NT2/D1 (cell line): Measurements from ENCODE around the gene PDSS2.

ENCODE experiments used
- DNase-seq: peaks from one replicate; pipeline ENCODE4 v3.0.0-alpha.2; 2011; ENCODE audit warnings: low read depth, low spot score
- H3K27me3 ChIP-seq: 2 replicates; pipeline ENCODE4 v1.6.0; 2011; ENCODE audit warnings: mild to moderate bottlenecking; ENCODE audit not compliant: insufficient read length, insufficient read depth
- H3K36me3 ChIP-seq: 2 replicates; pipeline ENCODE4 v1.6.1; 2011; ENCODE audit warnings: mild to moderate bottlenecking, low read length, mixed read lengths; ENCODE audit not compliant: insufficient read depth, insufficient read length
- H3K4me1 ChIP-seq: 2 replicates; pipeline ENCODE4 v1.5.1; 2011; ENCODE audit not compliant: insufficient read depth, insufficient read length
- H3K4me3 ChIP-seq: 2 replicates; pipeline ENCODE4 v1.5.1; 2011; ENCODE audit warnings: low read depth; ENCODE audit not compliant: insufficient read length
- H3K9ac ChIP-seq: 2 replicates; pipeline ENCODE4 v1.6.0; 2011; ENCODE audit warnings: low read depth; ENCODE audit not compliant: insufficient read length
- H3K9me3 ChIP-seq: 2 replicates; pipeline ENCODE4 v1.5.1; 2011; ENCODE audit warnings: mild to moderate bottlenecking, low read length; ENCODE audit not compliant: insufficient read depth
- SUZ12 ChIP-seq: IDR thresholded peaks from 2 replicates; pipeline ENCODE4 v1.6.1; 2011; ENCODE audit not compliant: insufficient read length, insufficient read depth; ENCODE audit errors: extremely low read depth
- YY1 ChIP-seq: IDR thresholded peaks from 2 replicates; pipeline ENCODE4 v1.6.1; 2011; ENCODE audit not compliant: insufficient read length, insufficient read depth
- ZNF274 ChIP-seq: IDR thresholded peaks from 2 replicates; pipeline ENCODE4 v1.6.1; 2011; ENCODE audit warnings: mild to moderate bottlenecking, low read depth, low read length

PDSS2 gene

GRCh38 chr6:107459283-107460082, at the start of gene PDSS2:
PDSS2 (minus strand) TSS chr6:107459564; CDS start chr6:107459285, 279 bp downstream.
- H3K27me3 ChIP-seq: no peaks in the 10 kb centered on the region
- H3K4me3 ChIP-seq: peak within 1 kb of the TSS; percentile 95
- DNase-seq: peak; percentile 86
- TF ChIP-seq YY1 (peak; percentile 92), SUZ12 (no peak), ZNF274 (no peak)
- no peaks in the 10 kb centered on the region for H3K4me1 ChIP-seq
- H3K9ac ChIP-seq: peak within 1 kb of the TSS; percentile 92
- no peaks in the 10 kb centered on the region for H3K9me3 ChIP-seq
- no peaks in the 10 kb centered on the region for H3K36me3 ChIP-seq

- Histone ChIP-seq H3K9me3 (no peaks in the 10 kb centered on the region), H3K4me3 (no peak overlapping the region), H3K9ac (no peak overlapping the region), H3K36me3 (no peaks in the 10 kb centered on the region), H3K4me1 (no peaks in the 10 kb centered on the region), H3K27me3 (no peaks in the 10 kb centered on the region)
- no peak for TF ChIP-seq SUZ12
- no peak for TF ChIP-seq YY1
- no peak for TF ChIP-seq ZNF274
- no peak for DNase-seq
Observed at GRCh38 chr6:107506145-107506544, 46.8 kb upstream of the PDSS2 start.

- TF ChIP-seq ZNF274 (no peak), YY1 (no peak), SUZ12 (no peak)
- Histone ChIP-seq H3K4me1 (no peaks in the 10 kb centered on the region), H3K27me3 (no peaks in the 10 kb centered on the region)
Observed at GRCh38 chr6:107504270-107505026, 45.1 kb upstream of the PDSS2 start.

GRCh38 chr6:107496892-107497684, 37.7 kb upstream of the PDSS2 start:
- H3K9ac ChIP-seq: no peak overlapping the region
- H3K9me3 ChIP-seq: no peaks in the 10 kb centered on the region
- TF ChIP-seq SUZ12 (no peak), YY1 (no peak), ZNF274 (no peak)
- H3K27me3 ChIP-seq: peaks cover 4% of the 10 kb centered on the region
- H3K4me3 ChIP-seq: no peak overlapping the region
- no peaks in the 10 kb centered on the region for H3K36me3 ChIP-seq
- H3K4me1 ChIP-seq: no peaks in the 10 kb centered on the region
- no peak for DNase-seq

More at GRCh38 chr6:107504270-107505026, 45.1 kb upstream of the PDSS2 start:
- Histone ChIP-seq H3K9ac (no peak overlapping the region), H3K4me3 (no peak overlapping the region), H3K9me3 (no peaks in the 10 kb centered on the region), H3K36me3 (no peaks in the 10 kb centered on the region)
- DNase-seq: no peak

GRCh38 chr6:107495971-107496370, 36.6 kb upstream of the PDSS2 start:
- no peaks in the 10 kb centered on the region for H3K4me1 ChIP-seq
- H3K9ac ChIP-seq: no peak overlapping the region
- TF ChIP-seq SUZ12 (no peak), ZNF274 (no peak), YY1 (no peak)
- H3K27me3 ChIP-seq: peaks cover 15% of the 10 kb centered on the region
- no peak for DNase-seq
- H3K36me3 ChIP-seq: no peaks in the 10 kb centered on the region
- no peaks in the 10 kb centered on the region for H3K9me3 ChIP-seq
- no peak overlapping the region for H3K4me3 ChIP-seq

GRCh38 chr6:107495196-107495643, 35.9 kb upstream of the PDSS2 start:
- TF ChIP-seq SUZ12 (no peak), ZNF274 (no peak), YY1 (no peak)
- H3K36me3 ChIP-seq: no peaks in the 10 kb centered on the region
- no peak overlapping the region for H3K9ac ChIP-seq
- H3K4me1 ChIP-seq: no peaks in the 10 kb centered on the region
- no peak for DNase-seq
- H3K4me3 ChIP-seq: no peak overlapping the region
- no peaks in the 10 kb centered on the region for H3K9me3 ChIP-seq
- peaks cover 21% of the 10 kb centered on the region for H3K27me3 ChIP-seq
